Measurements from ENCODE around the gene SLC45A2.
"Not testable (repeated sequence)": the region's sequence is repeated elsewhere in the genome, so short reads cannot be mapped to it uniquely, and the experiment has no call there.

Gene SLC45A2, protein sequence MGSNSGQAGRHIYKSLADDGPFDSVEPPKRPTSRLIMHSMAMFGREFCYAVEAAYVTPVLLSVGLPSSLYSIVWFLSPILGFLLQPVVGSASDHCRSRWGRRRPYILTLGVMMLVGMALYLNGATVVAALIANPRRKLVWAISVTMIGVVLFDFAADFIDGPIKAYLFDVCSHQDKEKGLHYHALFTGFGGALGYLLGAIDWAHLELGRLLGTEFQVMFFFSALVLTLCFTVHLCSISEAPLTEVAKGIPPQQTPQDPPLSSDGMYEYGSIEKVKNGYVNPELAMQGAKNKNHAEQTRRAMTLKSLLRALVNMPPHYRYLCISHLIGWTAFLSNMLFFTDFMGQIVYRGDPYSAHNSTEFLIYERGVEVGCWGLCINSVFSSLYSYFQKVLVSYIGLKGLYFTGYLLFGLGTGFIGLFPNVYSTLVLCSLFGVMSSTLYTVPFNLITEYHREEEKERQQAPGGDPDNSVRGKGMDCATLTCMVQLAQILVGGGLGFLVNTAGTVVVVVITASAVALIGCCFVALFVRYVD

DNA sequence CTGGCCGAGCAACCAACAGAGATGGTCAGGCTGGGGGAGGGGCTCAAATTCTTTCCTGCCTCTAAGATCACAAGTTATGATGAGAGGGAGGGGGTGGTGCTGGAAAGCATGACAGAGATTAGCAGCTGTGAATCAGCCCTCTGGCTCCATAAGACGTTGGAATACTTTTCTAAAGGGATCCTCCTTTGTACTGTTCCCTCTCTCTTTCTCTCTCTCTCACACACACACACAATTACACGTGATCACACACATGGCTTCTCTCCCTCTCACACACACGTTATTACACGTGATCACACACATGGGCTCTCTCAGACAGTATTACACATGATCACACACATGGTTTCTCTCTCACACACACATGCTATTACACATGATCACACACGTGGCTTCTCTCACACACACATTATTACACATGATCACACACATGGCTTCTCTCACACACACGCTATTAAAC lies at the start of gene SLC45A2:
TSS of gene SLC45A2 (minus strand) at position 23 of the 454 bp plus-strand sequence. CDS start 110 bp downstream, outside the sequence.
- TF ChIP-seq, protein P1, sequence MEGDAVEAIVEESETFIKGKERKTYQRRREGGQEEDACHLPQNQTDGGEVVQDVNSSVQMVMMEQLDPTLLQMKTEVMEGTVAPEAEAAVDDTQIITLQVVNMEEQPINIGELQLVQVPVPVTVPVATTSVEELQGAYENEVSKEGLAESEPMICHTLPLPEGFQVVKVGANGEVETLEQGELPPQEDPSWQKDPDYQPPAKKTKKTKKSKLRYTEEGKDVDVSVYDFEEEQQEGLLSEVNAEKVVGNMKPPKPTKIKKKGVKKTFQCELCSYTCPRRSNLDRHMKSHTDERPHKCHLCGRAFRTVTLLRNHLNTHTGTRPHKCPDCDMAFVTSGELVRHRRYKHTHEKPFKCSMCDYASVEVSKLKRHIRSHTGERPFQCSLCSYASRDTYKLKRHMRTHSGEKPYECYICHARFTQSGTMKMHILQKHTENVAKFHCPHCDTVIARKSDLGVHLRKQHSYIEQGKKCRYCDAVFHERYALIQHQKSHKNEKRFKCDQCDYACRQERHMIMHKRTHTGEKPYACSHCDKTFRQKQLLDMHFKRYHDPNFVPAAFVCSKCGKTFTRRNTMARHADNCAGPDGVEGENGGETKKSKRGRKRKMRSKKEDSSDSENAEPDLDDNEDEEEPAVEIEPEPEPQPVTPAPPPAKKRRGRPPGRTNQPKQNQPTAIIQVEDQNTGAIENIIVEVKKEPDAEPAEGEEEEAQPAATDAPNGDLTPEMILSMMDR (IDR thresholded peaks at IDR 0.05; ENCODE audit: low read depth, low read length, missing control alignments) = no peak
- H3K4me3 ChIP-seq (ENCODE audit: low read depth, low read length) = no peak within 1 kb of the TSS
- DNase-seq (ENCODE audit: low read depth) = no peak

DNA sequence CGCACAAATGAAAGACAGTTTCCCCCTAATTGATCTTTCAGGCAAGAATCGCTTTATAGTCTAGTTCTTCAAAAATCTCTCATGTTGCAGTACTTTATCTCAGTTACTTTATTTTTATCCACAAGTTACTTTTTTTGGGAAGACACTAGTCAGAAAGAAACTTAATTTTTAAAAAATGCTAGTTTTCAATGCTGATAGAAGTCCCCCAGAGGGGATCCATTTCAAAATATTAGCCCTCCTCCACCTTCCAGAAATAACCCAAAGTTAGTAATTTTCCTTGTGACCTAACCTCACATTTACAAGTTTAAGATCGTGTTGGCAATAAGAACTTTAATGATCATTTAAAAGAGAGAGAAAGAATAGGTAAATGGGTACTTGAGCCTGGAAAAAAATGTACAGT lies 47.5 kb upstream of the SLC45A2 start:
- no peak for DNase-seq (ENCODE audit: low read depth)
- TF ChIP-seq, protein P1 (IDR thresholded peaks at IDR 0.05; ENCODE audit: low read depth, low read length, missing control alignments) = no peak
- no peak overlapping the region for H3K4me3 ChIP-seq (ENCODE audit: low read depth, low read length)

DNA sequence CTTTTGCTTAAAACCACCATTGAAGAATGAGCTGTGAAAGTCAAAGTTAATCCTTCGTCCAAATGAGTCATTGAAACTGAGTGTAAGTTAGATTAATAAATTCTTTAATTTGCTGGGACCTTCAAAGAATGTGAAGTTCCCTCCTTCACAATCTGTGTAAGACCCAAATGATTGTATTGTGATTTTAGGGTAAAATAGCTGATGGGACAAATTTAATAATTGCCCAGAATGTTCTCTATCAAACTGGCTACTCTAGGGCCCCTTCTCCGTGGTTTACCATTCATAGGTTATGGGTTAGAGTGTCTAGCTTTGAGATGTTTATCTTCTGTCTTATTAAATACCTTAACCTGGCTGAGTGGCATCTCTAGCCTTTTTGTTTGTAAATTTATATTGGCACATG lies 46.6 kb upstream of the SLC45A2 start:
- no peak for DNase-seq (ENCODE audit: low read depth)
- TF ChIP-seq, protein P1 (IDR thresholded peaks at IDR 0.05; ENCODE audit: low read depth, low read length, missing control alignments) = no peak
- no peak overlapping the region for H3K4me3 ChIP-seq (ENCODE audit: low read depth, low read length)

DNA sequence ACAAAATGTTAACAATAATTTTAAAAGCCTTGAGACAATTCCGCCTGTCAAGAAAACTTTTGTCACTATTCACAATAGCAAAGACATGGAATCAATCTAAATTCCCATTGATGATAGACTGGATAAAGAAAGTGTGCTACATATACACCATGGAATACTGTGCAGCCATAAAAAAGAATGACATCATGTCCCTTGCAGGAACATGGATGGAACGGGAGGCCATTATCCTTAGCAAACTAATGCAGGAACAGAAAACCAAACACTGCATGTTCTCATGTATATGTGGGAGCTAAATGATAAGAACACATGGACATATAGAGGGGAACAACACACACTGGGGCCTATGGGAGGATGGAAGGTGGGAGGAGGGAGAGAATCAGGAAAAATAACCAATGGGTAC lies 46.1 kb upstream of the SLC45A2 start:
- not testable (repeated sequence) for DNase-seq (ENCODE audit: low read depth)

DNA sequence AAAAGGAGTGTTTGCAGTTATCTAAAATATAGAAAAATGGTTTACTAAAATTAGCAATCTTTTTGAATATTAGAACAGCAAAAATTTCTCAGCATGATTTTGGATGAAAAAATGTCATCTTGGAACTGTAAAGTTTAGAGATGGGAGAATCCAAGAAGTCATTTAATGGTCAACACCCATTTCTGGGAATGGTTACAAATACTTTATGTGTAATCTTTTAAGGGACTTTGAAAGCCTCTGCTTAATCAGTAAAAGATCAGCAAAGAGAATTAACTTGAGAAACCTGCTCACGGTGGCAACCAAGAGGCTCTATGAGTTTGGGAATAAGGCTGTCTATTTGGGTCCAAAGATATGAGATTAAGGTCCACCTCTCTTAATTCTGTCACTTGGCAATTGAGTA lies 45.6 kb upstream of the SLC45A2 start:
- no peak for DNase-seq (ENCODE audit: low read depth)
- TF ChIP-seq, protein P1 (IDR thresholded peaks at IDR 0.05; ENCODE audit: low read depth, low read length, missing control alignments) = no peak
- H3K4me3 ChIP-seq (ENCODE audit: low read depth, low read length) = no peak overlapping the region

More for the DNA sequence above, 46.1 kb upstream of the SLC45A2 start:
- not testable (repeated sequence) for H3K4me3 ChIP-seq (ENCODE audit: low read depth, low read length)

DNA sequence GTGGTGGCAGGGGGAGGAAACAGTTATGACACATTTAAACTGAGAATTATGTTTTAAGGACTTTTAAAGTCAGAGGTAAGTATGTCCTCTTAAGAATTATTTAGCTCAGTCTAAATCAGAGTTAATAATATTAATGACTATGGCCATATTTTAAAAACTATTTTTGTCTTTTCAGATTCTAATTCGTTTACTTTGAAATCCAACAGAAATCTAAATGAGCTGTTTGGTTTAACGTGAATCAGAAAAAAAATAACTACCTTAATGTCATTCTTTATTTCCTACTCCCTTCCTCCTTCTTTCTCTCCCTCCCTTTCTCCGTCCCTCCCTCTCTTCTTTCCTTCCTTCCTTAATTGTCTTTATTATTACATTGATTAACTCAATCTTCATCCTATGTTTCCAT lies 43.9 kb upstream of the SLC45A2 start:
- H3K4me3 ChIP-seq (ENCODE audit: low read depth, low read length) = no peak overlapping the region
- DNase-seq (ENCODE audit: low read depth) = no peak
- TF ChIP-seq, protein P1 (IDR thresholded peaks at IDR 0.05; ENCODE audit: low read depth, low read length, missing control alignments) = no peak

DNA sequence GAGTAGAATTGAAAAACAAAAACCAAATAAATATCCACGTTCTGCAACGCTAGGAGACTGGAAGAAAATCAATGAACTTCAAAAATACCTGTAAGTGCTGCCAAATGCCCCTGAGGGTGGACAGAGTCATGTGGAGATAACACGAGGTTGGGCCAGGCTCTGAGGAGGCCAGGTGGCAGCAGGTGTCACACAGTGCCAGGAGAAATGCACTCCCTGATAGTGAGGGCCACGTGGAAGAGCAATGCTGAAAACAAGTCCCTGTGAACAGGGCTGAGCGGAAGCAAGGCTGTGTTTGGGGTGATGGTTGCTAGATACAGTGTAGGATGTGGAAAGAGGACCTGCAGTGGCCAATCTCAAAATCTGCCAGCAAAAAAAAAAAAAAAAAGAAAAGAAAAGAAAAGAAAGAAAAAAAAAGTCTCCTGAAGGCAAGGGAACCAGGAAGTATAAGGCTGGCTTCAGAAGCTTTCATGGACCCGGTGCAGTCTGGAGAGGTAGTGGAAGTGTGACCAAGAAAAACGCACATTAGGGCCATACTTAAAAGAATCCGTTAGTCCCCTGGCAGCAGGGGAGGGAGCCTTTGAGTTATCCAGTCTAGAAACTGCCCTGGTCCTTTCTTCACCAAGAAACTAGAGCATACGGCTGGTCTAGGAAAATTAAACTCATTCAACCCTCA lies 41.7 kb upstream of the SLC45A2 start:
- no peak for DNase-seq (ENCODE audit: low read depth)
- H3K4me3 ChIP-seq (ENCODE audit: low read depth, low read length) = no peak overlapping the region
- TF ChIP-seq, protein P1 (IDR thresholded peaks at IDR 0.05; ENCODE audit: low read depth, low read length, missing control alignments) = no peak
